Breast epithelium (tissue), 3 donors: ENCODE data around the gene HGS.

Experiments
- POLR2A ChIP-seq: fragments of 450-650 bp; IDR thresholded peaks from one replicate; pipeline ENCODE4 v1.6.1; 2016; ENCODE audit warnings: antibody characterized with exemption, mild to moderate bottlenecking, moderate library complexity
- POLR2AphosphoS5 ChIP-seq, 3 donors: sonication (generic); formaldehyde crosslinking; IDR thresholded peaks; one replicate each; pipeline ENCODE4 v1.6.1; 2017; ENCODE audit warnings: antibody characterized with exemption in 3 of 3
- TF ChIP-seq, protein P1 (sequence below), 3 donors: fragments of 450-650 bp; IDR thresholded peaks; one replicate each; pipeline ENCODE4 v1.5.1; 2016 to 2017; ENCODE audit warnings: antibody characterized with exemption in 3 of 3, mild to moderate bottlenecking in 3 of 3, moderate library complexity in 3 of 3

DNA sequence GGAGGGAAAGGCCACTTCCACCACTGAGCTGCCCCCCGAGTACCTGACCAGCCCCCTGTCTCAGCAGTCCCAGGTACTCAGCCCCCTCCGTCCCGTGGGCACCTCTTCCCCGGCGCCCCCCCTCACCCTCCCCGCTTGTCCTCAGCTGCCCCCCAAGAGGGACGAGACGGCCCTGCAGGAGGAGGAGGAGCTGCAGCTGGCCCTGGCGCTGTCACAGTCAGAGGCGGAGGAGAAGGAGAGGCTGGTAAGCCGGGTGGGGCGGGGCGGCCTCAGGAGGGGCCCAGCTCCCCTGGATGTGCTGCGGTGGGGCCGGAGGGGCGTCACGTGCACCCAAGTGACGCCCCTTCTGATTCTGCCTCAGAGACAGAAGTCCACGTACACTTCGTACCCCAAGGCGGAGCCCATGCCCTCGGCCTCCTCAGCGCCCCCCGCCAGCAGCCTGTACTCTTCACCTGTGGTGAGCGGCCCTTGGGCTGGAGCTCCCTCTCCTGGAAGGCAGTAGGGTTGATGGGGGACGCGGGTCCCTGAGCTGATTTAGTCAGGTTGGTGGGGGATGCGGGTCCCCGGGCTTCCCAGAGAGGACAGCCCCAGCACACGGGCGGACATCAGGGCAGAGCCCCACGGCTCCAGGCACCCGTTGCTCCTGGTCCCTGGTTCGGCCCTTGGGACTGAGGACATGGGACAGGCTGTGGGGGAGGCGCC lies 9.8 kb downstream of the HGS start:
- TF ChIP-seq, protein P1, sequence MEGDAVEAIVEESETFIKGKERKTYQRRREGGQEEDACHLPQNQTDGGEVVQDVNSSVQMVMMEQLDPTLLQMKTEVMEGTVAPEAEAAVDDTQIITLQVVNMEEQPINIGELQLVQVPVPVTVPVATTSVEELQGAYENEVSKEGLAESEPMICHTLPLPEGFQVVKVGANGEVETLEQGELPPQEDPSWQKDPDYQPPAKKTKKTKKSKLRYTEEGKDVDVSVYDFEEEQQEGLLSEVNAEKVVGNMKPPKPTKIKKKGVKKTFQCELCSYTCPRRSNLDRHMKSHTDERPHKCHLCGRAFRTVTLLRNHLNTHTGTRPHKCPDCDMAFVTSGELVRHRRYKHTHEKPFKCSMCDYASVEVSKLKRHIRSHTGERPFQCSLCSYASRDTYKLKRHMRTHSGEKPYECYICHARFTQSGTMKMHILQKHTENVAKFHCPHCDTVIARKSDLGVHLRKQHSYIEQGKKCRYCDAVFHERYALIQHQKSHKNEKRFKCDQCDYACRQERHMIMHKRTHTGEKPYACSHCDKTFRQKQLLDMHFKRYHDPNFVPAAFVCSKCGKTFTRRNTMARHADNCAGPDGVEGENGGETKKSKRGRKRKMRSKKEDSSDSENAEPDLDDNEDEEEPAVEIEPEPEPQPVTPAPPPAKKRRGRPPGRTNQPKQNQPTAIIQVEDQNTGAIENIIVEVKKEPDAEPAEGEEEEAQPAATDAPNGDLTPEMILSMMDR (IDR thresholded peaks at IDR 0.05), result no peak
- TF ChIP-seq POLR2A (no peak), POLR2AphosphoS5 (IDR thresholded peaks at IDR 0.05) (no peak)
